HEK293 (cell line): ENCODE data around the gene POLR1E.

Experiments
- CTCF ChIA-PET: fragments of 350-600 bp; formaldehyde crosslinking; extraction: SDS; loops from one replicate; lab custom pipeline; 2021; ENCODE audit warnings: antibody characterized with exemption; lab: Yijun Ruan, JAX
- POLR2A ChIA-PET: fragments of 300-600 bp; formaldehyde crosslinking; extraction: SDS; loops from one replicate; lab custom pipeline; 2020; ENCODE audit warnings: antibody characterized with exemption, inconsistent platforms; lab: Yijun Ruan, JAX
- H3K27ac ChIP-seq: fragments of 200-500 bp; sonication (Bioruptor generic); 2 replicates; pipeline ENCODE4 v1.5.1; 2014; ENCODE audit warnings: low read depth, low read length, control low read depth, inconsistent platforms; ENCODE audit errors: extremely low read depth
- H3K36me3 ChIP-seq, 2 experiments: fragments of 200-500 bp in 1 of 2; sonication (Bioruptor generic) in 1 of 2; 1 replicate in 1 of 2; 2 replicates in 1 of 2; pipeline ENCODE4 v1.5.1; 2014 to 2017; ENCODE audit warnings: inconsistent platforms in 2 of 2, low read length in 2 of 2; ENCODE audit not compliant: control insufficient read depth in 2 of 2, insufficient read depth in 1 of 2
- H3K4me1 ChIP-seq: fragments of 200-500 bp; sonication (Bioruptor generic); 2 replicates; pipeline ENCODE4 v1.5.1; 2014; ENCODE audit warnings: mild to moderate bottlenecking, low read length, inconsistent platforms; ENCODE audit not compliant: control insufficient read depth, insufficient read depth
- H3K4me3 ChIP-seq: 2 replicates; pipeline ENCODE4 v1.5.1; 2011; ENCODE audit warnings: low read depth, mild to moderate bottlenecking, control low read depth, low read length, moderate library complexity
- H3K9me3 ChIP-seq: fragments of 200-500 bp; sonication (Bioruptor generic); 2 replicates; pipeline ENCODE4 v1.5.1; 2014; ENCODE audit warnings: low read depth, low read length, inconsistent platforms; ENCODE audit not compliant: control insufficient read depth, insufficient read depth
- BCL11A ChIP-seq: fragments of 450-650 bp; formaldehyde crosslinking; IDR thresholded peaks from 2 replicates; pipeline ENCODE4 v1.5.1; 2016; ENCODE audit warnings: low read depth, missing biosample characterization, missing genetic modification characterization
- BCL6B ChIP-seq: fragments of 450-650 bp; formaldehyde crosslinking; IDR thresholded peaks from 2 replicates; pipeline ENCODE4 v1.5.1; 2017; ENCODE audit warnings: missing biosample characterization, missing genetic modification characterization
- GLIS2 ChIP-seq: fragments of 450-650 bp; formaldehyde crosslinking; IDR thresholded peaks from 2 replicates; pipeline ENCODE4 v1.5.1; 2016; ENCODE audit warnings: missing biosample characterization, missing genetic modification characterization
- HOXD13 ChIP-seq: sonication (generic); formaldehyde crosslinking; IDR thresholded peaks from 2 replicates; pipeline ENCODE4 v1.8.0; 2022; ENCODE audit warnings: missing genetic modification reagents, borderline replicate concordance
- KLF10 ChIP-seq: fragments of 450-650 bp; IDR thresholded peaks from 2 replicates; pipeline ENCODE4 v1.5.1; 2018; ENCODE audit warnings: missing biosample characterization, mild to moderate bottlenecking, missing genetic modification characterization
- MEIS1 ChIP-seq: sonication (generic); formaldehyde crosslinking; IDR thresholded peaks from 2 replicates; pipeline ENCODE4 v1.8.1; 2022; ENCODE audit warnings: missing genetic modification reagents, mild to moderate bottlenecking, borderline replicate concordance
- MZF1 ChIP-seq: fragments of 450-650 bp; formaldehyde crosslinking; IDR thresholded peaks from 2 replicates; pipeline ENCODE4 v1.5.1; 2017; ENCODE audit warnings: missing biosample characterization, missing genetic modification characterization, borderline replicate concordance
- OVOL3 ChIP-seq: fragments of 450-650 bp; formaldehyde crosslinking; IDR thresholded peaks from 2 replicates; pipeline ENCODE4 v1.5.1; 2016; ENCODE audit warnings: missing biosample characterization, missing genetic modification characterization
- TCF7L2 ChIP-seq: IDR thresholded peaks from 2 replicates; pipeline ENCODE4 v1.6.1; 2011; ENCODE audit warnings: low read depth, mild to moderate bottlenecking, inconsistent platforms, low read length, moderate library complexity, borderline replicate concordance
- ZBTB1 ChIP-seq: fragments of 450-650 bp; formaldehyde crosslinking; IDR thresholded peaks from 2 replicates; pipeline ENCODE4 v1.5.1; 2016; ENCODE audit warnings: missing biosample characterization, missing genetic modification characterization
- ZNF10 ChIP-seq: fragments of 450-650 bp; formaldehyde crosslinking; IDR thresholded peaks from 2 replicates; pipeline ENCODE4 v1.5.1; 2017; ENCODE audit warnings: missing biosample characterization, missing genetic modification characterization
- ZNF114 ChIP-seq: fragments of 450-650 bp; formaldehyde crosslinking; IDR thresholded peaks from 2 replicates; pipeline ENCODE4 v1.5.0; 2017; ENCODE audit warnings: missing biosample characterization, missing genetic modification characterization
- ZNF169 ChIP-seq: fragments of 450-650 bp; formaldehyde crosslinking; IDR thresholded peaks from 2 replicates; pipeline ENCODE4 v1.5.1; 2016; ENCODE audit warnings: missing biosample characterization, missing genetic modification characterization
- ZNF174 ChIP-seq: fragments of 450-650 bp; formaldehyde crosslinking; IDR thresholded peaks from 2 replicates; pipeline ENCODE4 v1.5.0; 2017; ENCODE audit warnings: missing biosample characterization, mild to moderate bottlenecking, missing genetic modification characterization
- ZNF184 ChIP-seq: fragments of 450-650 bp; IDR thresholded peaks from 2 replicates; pipeline ENCODE4 v1.5.1; 2018; ENCODE audit warnings: missing biosample characterization, mild to moderate bottlenecking, missing genetic modification characterization
- ZNF2 ChIP-seq: fragments of 450-650 bp; formaldehyde crosslinking; IDR thresholded peaks from 2 replicates; pipeline ENCODE4 v1.5.1; 2016; ENCODE audit warnings: missing biosample characterization, missing genetic modification characterization
- ZNF223 ChIP-seq: fragments of 450-650 bp; formaldehyde crosslinking; IDR thresholded peaks from 2 replicates; pipeline ENCODE4 v1.5.1; 2016; ENCODE audit warnings: missing biosample characterization, missing genetic modification characterization
- ZNF394 ChIP-seq: fragments of 450-650 bp; formaldehyde crosslinking; IDR thresholded peaks from 2 replicates; pipeline ENCODE4 v1.5.1; 2016; ENCODE audit warnings: missing biosample characterization, missing genetic modification characterization, mild to moderate bottlenecking, moderate library complexity, borderline replicate concordance
- ZNF501 ChIP-seq: fragments of 450-650 bp; formaldehyde crosslinking; IDR thresholded peaks from 2 replicates; pipeline ENCODE4 v1.5.1; 2016; ENCODE audit warnings: missing biosample characterization, missing genetic modification characterization
- ZNF664 ChIP-seq: fragments of 450-650 bp; formaldehyde crosslinking; IDR thresholded peaks from 2 replicates; pipeline ENCODE4 v1.5.1; 2016; ENCODE audit warnings: missing biosample characterization, missing genetic modification characterization
- ZNF843 ChIP-seq: fragments of 450-650 bp; formaldehyde crosslinking; IDR thresholded peaks from 2 replicates; pipeline ENCODE4 v1.5.1; 2016; ENCODE audit warnings: missing biosample characterization, missing genetic modification characterization
- TF ChIP-seq, protein P1 (sequence below): fragments of 450-650 bp; formaldehyde crosslinking; conservative IDR thresholded peaks from 2 replicates; pipeline ENCODE4 v1.5.1; 2016; ENCODE audit warnings: low read depth, missing biosample characterization, missing genetic modification characterization
- TF ChIP-seq, protein P2 (sequence below): fragments of 450-650 bp; formaldehyde crosslinking; IDR thresholded peaks from 2 replicates; pipeline ENCODE4 v1.5.1; 2017; ENCODE audit warnings: missing biosample characterization, missing genetic modification characterization
- TF ChIP-seq, protein P3 (sequence below): fragments of 450-650 bp; formaldehyde crosslinking; IDR thresholded peaks from 2 replicates; pipeline ENCODE4 v1.5.1; 2017; ENCODE audit warnings: missing biosample characterization, missing genetic modification characterization
- TF ChIP-seq, protein P4 (sequence below): fragments of 450-650 bp; formaldehyde crosslinking; IDR thresholded peaks from 2 replicates; pipeline ENCODE4; 2016; ENCODE audit warnings: missing biosample characterization, missing genetic modification characterization
- TF ChIP-seq, protein P5 (sequence below): fragments of 450-650 bp; formaldehyde crosslinking; IDR thresholded peaks from 2 replicates; pipeline ENCODE4 v1.5.1; 2016; ENCODE audit warnings: missing biosample characterization, missing genetic modification characterization

POLR1E gene, protein sequence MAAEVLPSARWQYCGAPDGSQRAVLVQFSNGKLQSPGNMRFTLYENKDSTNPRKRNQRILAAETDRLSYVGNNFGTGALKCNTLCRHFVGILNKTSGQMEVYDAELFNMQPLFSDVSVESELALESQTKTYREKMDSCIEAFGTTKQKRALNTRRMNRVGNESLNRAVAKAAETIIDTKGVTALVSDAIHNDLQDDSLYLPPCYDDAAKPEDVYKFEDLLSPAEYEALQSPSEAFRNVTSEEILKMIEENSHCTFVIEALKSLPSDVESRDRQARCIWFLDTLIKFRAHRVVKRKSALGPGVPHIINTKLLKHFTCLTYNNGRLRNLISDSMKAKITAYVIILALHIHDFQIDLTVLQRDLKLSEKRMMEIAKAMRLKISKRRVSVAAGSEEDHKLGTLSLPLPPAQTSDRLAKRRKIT

GRCh38 chr9:37485389-37486255, at the start of gene POLR1E:
POLR1E (plus strand) TSS chr9:37485948; CDS start chr9:37486048, 100 bp downstream.
- H3K27ac ChIP-seq = peak within 1 kb of the TSS; percentile 50; the same call in 1 of the 2 replicates
- H3K36me3 ChIP-seq = peaks cover 0 to 34% of the 10 kb centered on the region in 2 experiments; a peak in 2 of 3 replicates
- ChIA-PET CTCF (interaction anchor here (0.5 to 1.1 kb wide), 5 partner anchors 77 to 778 kb away, joined by 3 to 4 read pairs (median 3); no protein-coding TSS in a partner anchor), POLR2A (interaction anchor here (0.7 to 3.3 kb wide), 20 partner anchors 10 to 907 kb away, joined by 3 to 39 read pairs (median 5); partner anchors contain the start of genes ALDH1B1, DCAF10, EXOSC3 and FBXO10)
- H3K4me3 ChIP-seq = peak within 1 kb of the TSS; percentile 65
- no peaks in the 10 kb centered on the region for H3K9me3 ChIP-seq
- no peaks in the 10 kb centered on the region for H3K4me1 ChIP-seq
- TF ChIP-seq, protein P1, sequence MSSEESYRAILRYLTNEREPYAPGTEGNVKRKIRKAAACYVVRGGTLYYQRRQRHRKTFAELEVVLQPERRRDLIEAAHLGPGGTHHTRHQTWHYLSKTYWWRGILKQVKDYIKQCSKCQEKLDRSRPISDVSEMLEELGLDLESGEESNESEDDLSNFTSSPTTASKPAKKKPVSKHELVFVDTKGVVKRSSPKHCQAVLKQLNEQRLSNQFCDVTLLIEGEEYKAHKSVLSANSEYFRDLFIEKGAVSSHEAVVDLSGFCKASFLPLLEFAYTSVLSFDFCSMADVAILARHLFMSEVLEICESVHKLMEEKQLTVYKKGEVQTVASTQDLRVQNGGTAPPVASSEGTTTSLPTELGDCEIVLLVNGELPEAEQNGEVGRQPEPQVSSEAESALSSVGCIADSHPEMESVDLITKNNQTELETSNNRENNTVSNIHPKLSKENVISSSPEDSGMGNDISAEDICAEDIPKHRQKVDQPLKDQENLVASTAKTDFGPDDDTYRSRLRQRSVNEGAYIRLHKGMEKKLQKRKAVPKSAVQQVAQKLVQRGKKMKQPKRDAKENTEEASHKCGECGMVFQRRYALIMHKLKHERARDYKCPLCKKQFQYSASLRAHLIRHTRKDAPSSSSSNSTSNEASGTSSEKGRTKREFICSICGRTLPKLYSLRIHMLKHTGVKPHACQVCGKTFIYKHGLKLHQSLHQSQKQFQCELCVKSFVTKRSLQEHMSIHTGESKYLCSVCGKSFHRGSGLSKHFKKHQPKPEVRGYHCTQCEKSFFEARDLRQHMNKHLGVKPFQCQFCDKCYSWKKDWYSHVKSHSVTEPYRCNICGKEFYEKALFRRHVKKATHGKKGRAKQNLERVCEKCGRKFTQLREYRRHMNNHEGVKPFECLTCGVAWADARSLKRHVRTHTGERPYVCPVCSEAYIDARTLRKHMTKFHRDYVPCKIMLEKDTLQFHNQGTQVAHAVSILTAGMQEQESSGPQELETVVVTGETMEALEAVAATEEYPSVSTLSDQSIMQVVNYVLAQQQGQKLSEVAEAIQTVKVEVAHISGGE (tag by site-specific recombination) = peak; percentile 47; the same call in 1 of the 2 replicates
- TF ChIP-seq, protein P2, sequence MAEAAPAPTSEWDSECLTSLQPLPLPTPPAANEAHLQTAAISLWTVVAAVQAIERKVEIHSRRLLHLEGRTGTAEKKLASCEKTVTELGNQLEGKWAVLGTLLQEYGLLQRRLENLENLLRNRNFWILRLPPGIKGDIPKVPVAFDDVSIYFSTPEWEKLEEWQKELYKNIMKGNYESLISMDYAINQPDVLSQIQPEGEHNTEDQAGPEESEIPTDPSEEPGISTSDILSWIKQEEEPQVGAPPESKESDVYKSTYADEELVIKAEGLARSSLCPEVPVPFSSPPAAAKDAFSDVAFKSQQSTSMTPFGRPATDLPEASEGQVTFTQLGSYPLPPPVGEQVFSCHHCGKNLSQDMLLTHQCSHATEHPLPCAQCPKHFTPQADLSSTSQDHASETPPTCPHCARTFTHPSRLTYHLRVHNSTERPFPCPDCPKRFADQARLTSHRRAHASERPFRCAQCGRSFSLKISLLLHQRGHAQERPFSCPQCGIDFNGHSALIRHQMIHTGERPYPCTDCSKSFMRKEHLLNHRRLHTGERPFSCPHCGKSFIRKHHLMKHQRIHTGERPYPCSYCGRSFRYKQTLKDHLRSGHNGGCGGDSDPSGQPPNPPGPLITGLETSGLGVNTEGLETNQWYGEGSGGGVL = no peak
- no peak for TF ChIP-seq ZNF174 (tag by site-specific recombination)
- no peak for TF ChIP-seq ZNF501 (tag by site-specific recombination)
- TF ChIP-seq ZNF114 (tag by site-specific recombination) = no peak
- TF ChIP-seq ZNF223 (tag by site-specific recombination) = no peak
- TF ChIP-seq, protein P3, sequence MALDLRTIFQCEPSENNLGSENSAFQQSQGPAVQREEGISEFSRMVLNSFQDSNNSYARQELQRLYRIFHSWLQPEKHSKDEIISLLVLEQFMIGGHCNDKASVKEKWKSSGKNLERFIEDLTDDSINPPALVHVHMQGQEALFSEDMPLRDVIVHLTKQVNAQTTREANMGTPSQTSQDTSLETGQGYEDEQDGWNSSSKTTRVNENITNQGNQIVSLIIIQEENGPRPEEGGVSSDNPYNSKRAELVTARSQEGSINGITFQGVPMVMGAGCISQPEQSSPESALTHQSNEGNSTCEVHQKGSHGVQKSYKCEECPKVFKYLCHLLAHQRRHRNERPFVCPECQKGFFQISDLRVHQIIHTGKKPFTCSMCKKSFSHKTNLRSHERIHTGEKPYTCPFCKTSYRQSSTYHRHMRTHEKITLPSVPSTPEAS (tag by site-specific recombination) = no peak
- TF ChIP-seq OVOL3 (tag by site-specific recombination) = no peak
- no peak for TF ChIP-seq BCL11A (tag by site-specific recombination)
- TF ChIP-seq ZNF843 (tag by site-specific recombination) = no peak
- TF ChIP-seq ZNF664 (tag by site-specific recombination) = no peak
- TF ChIP-seq TCF7L2 = no peak
- TF ChIP-seq ZNF184 = no peak
- TF ChIP-seq BCL6B (tag by site-specific recombination) = no peak
- TF ChIP-seq GLIS2 (tag by site-specific recombination) = peak; percentile 62
- TF ChIP-seq, protein P4, sequence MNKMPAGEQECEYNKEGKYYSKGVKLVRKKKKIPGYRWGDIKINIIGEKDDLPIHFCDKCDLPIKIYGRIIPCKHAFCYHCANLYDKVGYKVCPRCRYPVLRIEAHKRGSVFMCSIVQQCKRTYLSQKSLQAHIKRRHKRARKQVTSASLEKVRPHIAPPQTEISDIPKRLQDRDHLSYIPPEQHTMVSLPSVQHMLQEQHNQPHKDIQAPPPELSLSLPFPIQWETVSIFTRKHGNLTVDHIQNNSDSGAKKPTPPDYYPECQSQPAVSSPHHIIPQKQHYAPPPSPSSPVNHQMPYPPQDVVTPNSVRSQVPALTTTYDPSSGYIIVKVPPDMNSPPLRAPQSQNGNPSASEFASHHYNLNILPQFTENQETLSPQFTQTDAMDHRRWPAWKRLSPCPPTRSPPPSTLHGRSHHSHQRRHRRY (tag by site-specific recombination) = no peak
- no peak for TF ChIP-seq ZNF10 (tag by site-specific recombination)
- TF ChIP-seq ZNF169 (tag by site-specific recombination) = no peak
- TF ChIP-seq KLF10 (tag by site-specific recombination) = peak; percentile 85
- no peak for TF ChIP-seq ZBTB1 (tag by site-specific recombination)
- TF ChIP-seq MZF1 = no peak
- TF ChIP-seq, protein P5, sequence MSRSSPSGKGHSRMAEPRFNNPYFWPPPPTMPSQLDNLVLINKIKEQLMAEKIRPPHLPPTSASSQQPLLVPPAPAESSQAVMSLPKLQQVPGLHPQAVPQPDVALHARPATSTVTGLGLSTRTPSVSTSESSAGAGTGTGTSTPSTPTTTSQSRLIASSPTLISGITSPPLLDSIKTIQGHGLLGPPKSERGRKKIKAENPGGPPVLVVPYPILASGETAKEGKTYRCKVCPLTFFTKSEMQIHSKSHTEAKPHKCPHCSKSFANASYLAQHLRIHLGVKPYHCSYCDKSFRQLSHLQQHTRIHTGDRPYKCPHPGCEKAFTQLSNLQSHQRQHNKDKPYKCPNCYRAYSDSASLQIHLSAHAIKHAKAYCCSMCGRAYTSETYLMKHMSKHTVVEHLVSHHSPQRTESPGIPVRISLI = no peak
- no peak for TF ChIP-seq MEIS1
- no peak for TF ChIP-seq ZNF2 (tag by site-specific recombination)
- TF ChIP-seq ZNF394 (tag by site-specific recombination) = no peak
- TF ChIP-seq HOXD13 (CRISPR knock-in tag) = no peak
